ENCODE results near the gene COL9A2. TPM values are rescaled to one million over a fixed set of nuclear protein-coding genes. Genes with fewer than 3 reads are reported as not detected.
A peak's percentile ranks its signal among the peaks of the same experiment; 100 is the strongest.

The COL9A2 gene
- total and polyA plus RNA-seq, 2 donors (not counting 3 experiments of a cell fraction or from before 2014, with no cell fraction given) = 0.64 to 0.69 TPM

DNA sequence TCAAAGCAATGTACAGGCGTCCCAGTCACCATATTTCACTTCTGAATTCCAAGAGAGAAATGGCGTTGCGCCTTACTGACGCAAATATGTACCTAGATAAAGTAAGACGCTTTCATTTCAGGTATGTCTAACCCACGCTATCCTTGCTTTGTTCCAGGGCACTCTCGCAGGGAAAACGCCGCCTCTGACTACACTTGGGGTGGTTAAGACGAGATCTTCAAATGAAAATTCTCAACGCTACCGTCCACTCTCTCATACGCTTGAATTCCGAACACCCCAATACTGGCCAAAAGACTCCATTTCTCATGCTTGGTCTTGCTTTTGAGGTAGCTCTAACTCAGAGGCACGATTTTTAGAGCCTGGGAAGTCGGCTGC is 59.8 kb downstream of the COL9A2 start:
- H3K79me2 ChIP-seq (ENCODE audit: control insufficient read depth, insufficient read depth, low read length) = peaks cover 29% of the 10 kb centered on the region
- no peak for FAIRE-seq
- H4K20me1 ChIP-seq (replicated peaks; ENCODE audit: control insufficient read depth, extremely low read depth, insufficient read depth, low read length) = no peaks in the 10 kb centered on the region
- H3K4me1 ChIP-seq (ENCODE audit: control insufficient read depth, extremely low read depth, insufficient read depth, low read length) = peaks cover 9% of the 10 kb centered on the region
- no peaks in the 10 kb centered on the region for H3K9me1 ChIP-seq (replicated peaks; ENCODE audit: control insufficient read depth, extremely low read depth, insufficient read depth, low read length)
- no peaks in the 10 kb centered on the region for H3K9me3 ChIP-seq (replicated peaks; ENCODE audit: control insufficient read depth, insufficient read depth, low read length)
- H3K27me3 ChIP-seq (ENCODE audit: control insufficient read depth in 2 of 2, insufficient read depth in 2 of 2, low read length in 2 of 2) = no peaks in the 10 kb centered on the region
- H3K4me2 ChIP-seq (ENCODE audit: insufficient read depth, low read length) = peak overlapping the region; percentile 89
- BruUV-seq (replicated peaks) = TSS peak; percentile 91
- H3K4me3 ChIP-seq (replicated peaks in 1 of 3; ENCODE audit: insufficient read depth in 1 of 3, low read depth in 1 of 3, low read length in 3 of 3) = peak overlapping the region; percentile 59 to 91 (median 79)
- dilution Hi-C loops (cut with MboI; ENCODE audit: extremely low pct_ligation_motif_present, low sequenced_read_pairs) = no loop called here
- ChIA-PET CTCF (interaction anchor here (0.9 to 1.9 kb wide), 7 partner anchors 9 to 113 kb away, joined by 3 to 6 read pairs (median 6); partner anchors contain the start of gene TMCO2), POLR2A (interaction anchor here (0.7 kb wide), 2 partner anchors 197 to 518 kb away, joined by 3 to 5 read pairs; partner anchors contain the start of gene PPIE)
- H2AFZ ChIP-seq (ENCODE audit: low read depth, low read length) = peak overlapping the region; percentile 80
- H3K27ac ChIP-seq (ENCODE audit: insufficient read depth, low read depth, low read length) = peak overlapping the region; percentile 86
- no peak for DNase-seq (ENCODE audit: low read depth, low spot score)
- intact Hi-C loops (cut with micrococcal nuclease) = loop anchor here (1.0 to 5.0 kb wide), 2 partner anchors 179 to 215 kb away; partner anchors contain the start of gene CAP1
- TF ChIP-seq, protein P1, sequence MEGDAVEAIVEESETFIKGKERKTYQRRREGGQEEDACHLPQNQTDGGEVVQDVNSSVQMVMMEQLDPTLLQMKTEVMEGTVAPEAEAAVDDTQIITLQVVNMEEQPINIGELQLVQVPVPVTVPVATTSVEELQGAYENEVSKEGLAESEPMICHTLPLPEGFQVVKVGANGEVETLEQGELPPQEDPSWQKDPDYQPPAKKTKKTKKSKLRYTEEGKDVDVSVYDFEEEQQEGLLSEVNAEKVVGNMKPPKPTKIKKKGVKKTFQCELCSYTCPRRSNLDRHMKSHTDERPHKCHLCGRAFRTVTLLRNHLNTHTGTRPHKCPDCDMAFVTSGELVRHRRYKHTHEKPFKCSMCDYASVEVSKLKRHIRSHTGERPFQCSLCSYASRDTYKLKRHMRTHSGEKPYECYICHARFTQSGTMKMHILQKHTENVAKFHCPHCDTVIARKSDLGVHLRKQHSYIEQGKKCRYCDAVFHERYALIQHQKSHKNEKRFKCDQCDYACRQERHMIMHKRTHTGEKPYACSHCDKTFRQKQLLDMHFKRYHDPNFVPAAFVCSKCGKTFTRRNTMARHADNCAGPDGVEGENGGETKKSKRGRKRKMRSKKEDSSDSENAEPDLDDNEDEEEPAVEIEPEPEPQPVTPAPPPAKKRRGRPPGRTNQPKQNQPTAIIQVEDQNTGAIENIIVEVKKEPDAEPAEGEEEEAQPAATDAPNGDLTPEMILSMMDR (IDR thresholded peaks at IDR 0.05; ENCODE audit: extremely low read depth in 1 of 2, insufficient read depth in 1 of 2, low read depth in 1 of 2, low read length in 2 of 2) = no peak
- TF ChIP-seq POLR2A (IDR thresholded peaks at IDR 0.05; ENCODE audit: low read depth, low read length) (no peak), MYC (IDR thresholded peaks at IDR 0.05; ENCODE audit: low read depth, low read length) (no peak), GATA2 (IDR thresholded peaks at IDR 0.05; ENCODE audit: insufficient read depth, insufficient read length, low read depth, low read length) (no peak), POLR2AphosphoS5 (IDR thresholded peaks at IDR 0.05; ENCODE audit: insufficient read depth, low read depth, low read length) (no peak), JUN (IDR thresholded peaks at IDR 0.05; ENCODE audit: borderline replicate concordance, insufficient read depth, insufficient read length, low read depth) (no peak), FOS (IDR thresholded peaks at IDR 0.05; ENCODE audit: borderline replicate concordance, insufficient read depth, low read length) (no peak), EZH2 (IDR thresholded peaks at IDR 0.05; ENCODE audit: borderline replicate concordance, low read depth, low read length, severe bottlenecking) (no peak)
- TF ChIP-seq, protein P2, sequence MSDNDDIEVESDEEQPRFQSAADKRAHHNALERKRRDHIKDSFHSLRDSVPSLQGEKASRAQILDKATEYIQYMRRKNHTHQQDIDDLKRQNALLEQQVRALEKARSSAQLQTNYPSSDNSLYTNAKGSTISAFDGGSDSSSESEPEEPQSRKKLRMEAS (IDR thresholded peaks at IDR 0.05; ENCODE audit: insufficient read depth, insufficient read length) = no peak
- H3K9ac ChIP-seq (replicated peaks; ENCODE audit: extremely low read depth, insufficient read depth, low read length) = peak overlapping the region; percentile 99
- peaks cover 4 to 8% of the 10 kb centered on the region in 2 experiments for H3K36me3 ChIP-seq (ENCODE audit: control insufficient read depth in 2 of 2, extremely low read depth in 1 of 2, insufficient read depth in 2 of 2, low read length in 2 of 2)
